Measurements from ENCODE around the gene MIER2. TPM values are rescaled to one million over a fixed set of nuclear protein-coding genes. Genes with fewer than 3 reads are reported as not detected.
"Not testable (repeated sequence)": the region's sequence is repeated elsewhere in the genome, so short reads cannot be mapped to it uniquely, and the experiment has no call there.

MIER2 gene
- total RNA-seq, 1 donor from 2014 or later, result 32.0 TPM

DNA sequence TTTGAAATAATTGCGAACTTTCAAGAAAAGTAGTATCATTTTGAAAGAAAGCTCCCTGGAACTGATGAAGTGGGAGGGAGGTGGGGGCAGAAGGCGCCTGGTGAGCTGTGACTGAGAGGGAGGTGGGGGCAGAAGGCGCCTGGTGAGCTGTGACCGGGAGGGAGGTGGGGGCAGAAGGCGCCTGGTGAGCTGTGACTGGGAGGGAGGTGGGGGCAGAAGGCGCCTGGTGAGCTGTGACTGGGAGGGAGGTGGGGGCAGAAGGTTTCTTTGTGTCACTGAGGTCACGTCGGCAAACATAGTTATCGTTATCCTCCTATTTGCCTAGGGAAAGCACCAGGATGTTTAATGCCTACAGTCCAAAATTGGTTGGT, 40.2 kb upstream of the MIER2 start:
- Mint-ChIP-seq H3K27ac (no peak overlapping the region), H3K9me3 (peaks cover 9% of the 10 kb centered on the region), H3K27me3 (peaks cover 27% of the 10 kb centered on the region), H3K36me3 (ENCODE audit: low read depth) (peaks cover 5% of the 10 kb centered on the region), H3K4me1 (peaks cover 18% of the 10 kb centered on the region), H3K4me3 (no peak overlapping the region)
- intact Hi-C loops (cut with micrococcal nuclease), result loop anchor here (5.0 kb wide), 1 partner anchor 123 kb away; the partner anchor contains the start of gene TPGS1
- no peak for DNase-seq

DNA sequence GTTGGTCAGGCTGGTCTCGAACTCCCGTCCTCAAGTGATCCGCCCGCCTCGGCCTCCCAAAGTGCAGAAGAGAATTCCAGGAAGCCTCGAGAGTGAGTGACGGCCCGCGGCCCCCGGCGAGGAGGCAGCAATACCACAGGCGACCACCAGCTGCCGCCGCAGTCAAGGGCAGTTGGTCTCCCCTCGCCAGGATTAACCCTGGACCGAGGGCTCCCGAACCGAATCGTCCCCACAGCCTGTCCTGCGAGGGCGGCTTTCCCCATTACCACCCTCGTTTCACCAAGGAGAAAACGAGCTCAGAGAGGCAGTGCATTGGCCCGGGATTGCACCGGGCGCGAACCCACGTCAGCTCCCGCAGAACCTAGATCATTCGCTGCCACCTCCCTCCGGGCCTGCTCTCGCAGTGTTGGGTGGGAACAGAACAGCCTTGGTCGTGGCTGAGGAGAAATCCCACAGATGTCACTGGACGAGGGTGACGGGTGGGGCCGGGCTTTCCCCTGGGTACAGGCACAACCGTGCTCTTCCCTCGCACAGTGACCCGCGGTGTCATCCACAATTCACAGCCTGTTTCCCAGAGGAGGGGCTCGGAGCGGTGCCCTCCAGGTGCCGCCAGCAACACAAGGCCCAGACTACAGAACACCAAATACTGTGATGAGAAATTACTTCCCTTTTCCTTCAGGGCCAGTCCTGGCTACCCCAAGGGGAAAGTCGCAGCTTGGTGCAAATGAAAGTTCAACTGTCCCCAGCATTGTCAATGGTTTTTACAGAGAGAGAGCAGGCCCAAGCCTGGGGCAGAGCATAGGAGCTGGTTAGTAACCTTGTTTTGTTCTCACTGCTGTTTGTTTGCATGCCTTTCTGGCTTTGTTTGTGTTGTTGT, 39.6 kb upstream of the MIER2 start:
- intact Hi-C loops (cut with micrococcal nuclease), result loop anchor here (5.0 kb wide), 1 partner anchor 123 kb away; the partner anchor contains the start of gene TPGS1
- peaks cover 9% of the 10 kb centered on the region for H3K9me3 Mint-ChIP-seq
- peaks cover 27% of the 10 kb centered on the region for H3K27me3 Mint-ChIP-seq
- peak overlapping the region; percentile 67 for H3K4me3 Mint-ChIP-seq
- peaks cover 5% of the 10 kb centered on the region for H3K36me3 Mint-ChIP-seq (ENCODE audit: low read depth)
- no peak overlapping the region for H3K27ac Mint-ChIP-seq
- DNase-seq, result no peak
- peaks cover 18% of the 10 kb centered on the region for H3K4me1 Mint-ChIP-seq

DNA sequence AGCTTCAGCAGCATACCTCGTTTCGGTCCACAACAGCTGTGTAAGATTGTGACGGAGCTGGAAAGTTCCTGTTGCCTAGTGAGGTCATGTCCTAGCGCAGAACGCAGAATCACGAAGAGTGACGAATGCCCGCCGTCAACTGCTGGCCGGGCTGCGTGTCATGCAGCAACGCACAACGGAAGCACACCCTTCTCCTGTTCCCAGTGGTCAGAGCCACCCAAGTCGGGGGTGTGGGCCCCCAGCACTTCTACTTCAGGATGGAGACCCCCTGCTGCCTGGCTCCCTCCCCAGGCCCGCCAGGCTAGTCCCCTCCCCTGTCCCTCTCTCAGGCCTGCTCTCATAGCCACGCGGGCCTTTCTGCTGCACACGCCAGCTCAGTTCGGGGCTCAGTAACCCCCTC, 38.4 kb upstream of the MIER2 start:
- no peak for DNase-seq
- H3K27ac Mint-ChIP-seq, result peak overlapping the region; percentile 71
- peak overlapping the region; percentile 67 for H3K4me3 Mint-ChIP-seq
- H3K36me3 Mint-ChIP-seq (ENCODE audit: low read depth), result peaks cover 5% of the 10 kb centered on the region
- peaks cover 18% of the 10 kb centered on the region for H3K4me1 Mint-ChIP-seq
- intact Hi-C loops (cut with micrococcal nuclease), result loop anchor here (5.0 kb wide), 1 partner anchor 124 kb away; the partner anchor contains the start of gene TPGS1
- peaks cover 27% of the 10 kb centered on the region for H3K27me3 Mint-ChIP-seq
- peaks cover 9% of the 10 kb centered on the region for H3K9me3 Mint-ChIP-seq

DNA sequence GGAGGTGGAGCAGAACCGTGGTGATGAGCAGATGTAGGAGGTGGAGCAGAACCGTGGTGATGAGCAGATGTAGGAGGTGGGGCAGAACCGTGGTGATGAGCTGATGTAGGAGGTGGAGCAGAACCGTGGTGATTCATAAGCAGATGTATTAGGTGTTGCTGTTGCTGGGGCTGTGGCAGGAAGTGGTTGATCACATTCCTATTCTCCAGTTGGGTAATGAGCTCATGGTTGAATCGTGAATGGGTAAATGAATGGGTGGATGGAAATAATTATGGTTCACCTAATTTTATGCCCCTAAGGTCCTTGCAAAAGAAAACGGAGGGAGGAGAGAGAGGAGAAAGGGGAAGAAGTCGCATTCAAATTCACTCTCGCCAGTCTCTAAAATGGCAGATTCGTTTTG, 38.0 kb upstream of the MIER2 start:
- H3K9me3 Mint-ChIP-seq; H3K36me3 Mint-ChIP-seq (ENCODE audit: low read depth): not testable (repeated sequence)
- intact Hi-C loops (cut with micrococcal nuclease), result loop anchor here (5.0 kb wide), 1 partner anchor 125 kb away; the partner anchor contains the start of gene TPGS1
- Mint-ChIP-seq H3K27me3 (peaks cover 24% of the 10 kb centered on the region), H3K4me3 (peak overlapping the region; percentile 49), H3K27ac (peak overlapping the region; percentile 69), H3K4me1 (peaks cover 21% of the 10 kb centered on the region)
- peak; percentile 76 for DNase-seq

DNA sequence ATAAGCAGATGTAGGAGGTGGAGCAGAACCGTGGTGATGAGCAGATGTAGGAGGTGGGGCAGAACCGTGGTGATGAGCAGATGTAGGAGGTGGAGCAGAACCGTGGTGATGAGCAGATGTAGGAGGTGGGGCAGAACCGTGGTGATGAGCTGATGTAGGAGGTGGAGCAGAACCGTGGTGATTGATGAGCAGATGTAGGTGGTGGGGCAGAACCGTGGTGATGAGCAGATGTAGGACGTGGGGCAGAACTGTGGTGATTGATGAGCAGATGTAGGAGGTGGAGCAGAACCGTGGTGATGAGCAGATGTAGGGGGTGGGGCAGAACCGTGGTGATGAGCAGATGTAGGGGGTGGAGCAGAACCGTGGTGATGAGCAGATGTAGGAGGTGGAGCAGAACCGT, 37.3 kb upstream of the MIER2 start:
- intact Hi-C loops (cut with micrococcal nuclease), result loop anchor here (5.0 kb wide), 1 partner anchor 125 kb away; the partner anchor contains the start of gene TPGS1
- H3K9me3 Mint-ChIP-seq; DNase-seq; H3K36me3 Mint-ChIP-seq (ENCODE audit: low read depth): not testable (repeated sequence)
- peak overlapping the region; percentile 88 for H3K27ac Mint-ChIP-seq
- peak overlapping the region; percentile 51 for H3K4me3 Mint-ChIP-seq
- peaks cover 21% of the 10 kb centered on the region for H3K4me1 Mint-ChIP-seq
- peaks cover 21% of the 10 kb centered on the region for H3K27me3 Mint-ChIP-seq

DNA sequence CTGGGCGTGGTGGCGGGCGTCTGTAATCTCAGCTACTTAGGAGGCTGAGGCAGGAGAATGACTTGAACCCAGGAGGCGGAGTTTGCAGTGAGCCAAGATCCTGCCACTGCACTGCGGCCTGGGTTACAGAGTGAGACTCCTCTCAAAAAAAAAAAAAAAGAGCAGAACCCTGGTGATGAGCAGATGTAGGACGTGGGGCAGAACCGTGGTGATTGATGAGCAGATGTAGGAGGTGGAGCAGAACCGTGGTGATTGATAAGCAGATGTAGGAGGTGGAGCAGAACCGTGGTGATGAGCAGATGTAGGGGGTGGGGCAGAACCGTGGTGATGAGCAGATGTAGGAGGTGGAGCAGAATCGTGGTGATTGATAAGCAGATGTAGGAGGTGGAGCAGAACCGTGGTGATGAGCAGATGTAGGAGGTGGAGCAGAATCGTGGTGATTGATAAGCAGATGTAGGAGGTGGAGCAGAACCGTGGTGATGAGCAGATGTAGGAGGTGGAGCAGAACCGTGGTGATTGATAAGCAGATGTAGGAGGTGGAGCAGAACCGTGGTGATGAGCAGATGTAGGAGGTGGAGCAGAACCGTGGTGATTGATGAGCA, 36.1 kb upstream of the MIER2 start:
- not testable (repeated sequence) for H3K9me3 Mint-ChIP-seq
- intact Hi-C loops (cut with micrococcal nuclease), result loop anchor here (5.0 kb wide), 1 partner anchor 127 kb away; the partner anchor contains the start of gene TPGS1

DNA sequence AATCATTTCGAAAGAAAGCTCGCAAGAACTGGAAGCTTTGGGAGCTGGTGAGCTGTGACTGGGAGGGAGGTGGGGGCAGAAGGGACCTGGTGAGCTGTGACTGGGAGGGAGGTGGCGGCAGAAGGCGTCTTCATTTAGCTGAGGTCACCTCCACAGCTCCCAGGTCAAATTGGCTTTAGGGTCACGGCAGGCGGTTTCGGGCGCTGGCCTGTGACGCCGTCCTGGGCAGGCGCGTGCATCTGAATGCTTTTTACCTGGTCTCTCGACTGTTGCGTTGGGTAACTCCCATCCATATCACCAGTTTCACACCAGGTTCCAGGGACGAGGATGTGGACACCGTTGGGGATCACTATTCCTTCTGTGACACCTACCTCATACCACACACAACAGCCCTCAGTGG, 35.2 kb upstream of the MIER2 start:
- no peak for DNase-seq
- peaks cover 5% of the 10 kb centered on the region for H3K36me3 Mint-ChIP-seq (ENCODE audit: low read depth)
- H3K4me1 Mint-ChIP-seq, result peaks cover 21% of the 10 kb centered on the region
- H3K27me3 Mint-ChIP-seq, result peaks cover 11% of the 10 kb centered on the region
- intact Hi-C loops (cut with micrococcal nuclease), result loop anchor here (5.0 kb wide), 1 partner anchor 128 kb away; the partner anchor contains the start of gene TPGS1
- H3K27ac Mint-ChIP-seq, result no peak overlapping the region
- H3K9me3 Mint-ChIP-seq, result peaks cover 9% of the 10 kb centered on the region
- H3K4me3 Mint-ChIP-seq, result no peak overlapping the region

More for the DNA sequence above, 36.1 kb upstream of the MIER2 start:
- H3K36me3 Mint-ChIP-seq (ENCODE audit: low read depth); DNase-seq; H3K4me3 Mint-ChIP-seq: not testable (repeated sequence)
- H3K27me3 Mint-ChIP-seq, result peaks cover 12% of the 10 kb centered on the region
- H3K27ac Mint-ChIP-seq, result peak overlapping the region; percentile 32
- H3K4me1 Mint-ChIP-seq, result peaks cover 21% of the 10 kb centered on the region

DNA sequence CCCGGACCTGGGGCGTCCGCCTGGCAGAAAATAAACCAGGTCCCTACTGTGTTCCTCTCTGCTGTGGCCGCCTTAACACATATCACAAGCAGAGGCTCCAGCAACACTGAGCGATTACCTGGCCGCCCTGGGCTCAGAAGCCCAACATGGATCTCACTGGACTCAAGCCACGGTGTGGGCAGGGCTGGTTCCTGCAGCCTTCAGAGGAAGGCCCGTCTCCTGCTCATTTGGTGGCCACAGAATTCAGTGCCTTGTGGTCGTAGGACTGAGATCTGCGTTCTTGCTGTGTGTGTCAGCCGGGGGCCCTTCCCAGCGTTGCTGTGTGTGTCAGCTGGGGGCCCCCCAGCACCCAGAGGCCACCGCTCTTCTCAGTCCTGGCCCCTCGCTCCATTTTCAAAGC, 34.1 kb upstream of the MIER2 start:
- H3K27me3 Mint-ChIP-seq, result peaks cover 6% of the 10 kb centered on the region
- peaks cover 16% of the 10 kb centered on the region for H3K4me1 Mint-ChIP-seq
- no peak for DNase-seq
- peaks cover 8% of the 10 kb centered on the region for H3K9me3 Mint-ChIP-seq
- H3K4me3 Mint-ChIP-seq, result no peak overlapping the region
- peaks cover 5% of the 10 kb centered on the region for H3K36me3 Mint-ChIP-seq (ENCODE audit: low read depth)
- H3K27ac Mint-ChIP-seq, result no peak overlapping the region
- intact Hi-C loops (cut with micrococcal nuclease), result no loop called here

DNA sequence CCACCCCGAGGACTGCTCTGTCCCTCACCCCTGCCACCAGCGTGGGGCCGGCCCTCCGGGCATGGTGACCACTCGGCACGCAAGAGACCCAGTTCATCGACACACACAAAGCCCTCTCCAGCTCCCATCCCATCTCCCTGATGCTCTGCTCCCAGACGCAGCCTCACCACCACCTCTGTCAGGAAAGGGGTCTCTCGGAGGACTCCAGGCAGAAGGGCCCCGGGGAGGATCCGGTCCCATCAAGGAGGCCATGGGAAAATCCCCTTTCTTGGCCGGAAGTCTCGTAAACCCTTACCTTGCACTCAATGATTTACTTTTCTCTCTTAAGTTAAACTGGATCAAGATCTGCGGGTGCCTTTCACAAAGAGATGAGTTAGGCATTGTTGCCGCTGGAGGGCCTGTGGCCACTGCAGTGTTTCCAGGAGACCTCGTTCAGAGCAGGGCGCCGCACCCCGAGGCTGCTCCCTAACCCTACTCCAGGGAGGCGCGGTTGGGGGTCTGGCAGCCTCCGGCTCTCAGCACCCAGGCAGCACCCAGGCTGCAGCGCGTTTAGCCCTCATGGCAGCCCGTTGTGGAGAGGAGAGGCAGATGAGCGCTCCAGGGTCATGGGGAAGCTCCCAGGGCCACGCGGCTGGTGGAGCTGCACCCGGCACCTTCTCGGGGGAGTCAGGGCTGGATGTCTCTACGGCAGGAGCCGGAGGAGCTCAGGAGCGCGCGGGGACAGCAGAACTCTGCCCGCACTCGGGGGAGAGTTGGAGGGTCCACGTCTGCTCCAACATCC, 33.4 kb upstream of the MIER2 start:
- no peak for DNase-seq
- H3K36me3 Mint-ChIP-seq (ENCODE audit: low read depth), result peaks cover 2% of the 10 kb centered on the region
- intact Hi-C loops (cut with micrococcal nuclease), result no loop called here

DNA sequence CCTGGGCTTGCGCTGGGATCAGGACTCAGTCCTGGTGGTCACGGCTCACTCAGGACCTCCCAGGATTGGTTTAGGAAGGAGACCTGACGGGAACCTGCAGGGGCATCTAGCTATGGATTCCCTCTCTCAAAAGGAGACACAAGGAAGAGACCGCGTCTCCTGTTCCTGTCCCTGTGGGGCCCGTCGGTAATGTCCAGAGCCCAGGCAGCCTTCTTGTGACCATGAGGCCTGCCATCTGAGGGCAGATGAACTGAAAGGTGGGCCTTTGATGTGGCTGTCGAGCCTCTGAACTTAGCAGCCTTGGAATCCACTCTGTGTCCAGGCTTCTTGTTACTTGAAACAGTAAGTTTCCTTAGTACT, 31.5 kb upstream of the MIER2 start:
- Mint-ChIP-seq H3K27ac (no peak overlapping the region), H3K9me3 (no peaks in the 10 kb centered on the region), H3K4me3 (no peak overlapping the region), H3K36me3 (ENCODE audit: low read depth) (no peaks in the 10 kb centered on the region), H3K27me3 (peaks cover 3% of the 10 kb centered on the region), H3K4me1 (peaks cover 5% of the 10 kb centered on the region)
- intact Hi-C loops (cut with micrococcal nuclease), result no loop called here
- DNase-seq, result no peak

More for the DNA sequence above, 33.4 kb upstream of the MIER2 start:
- peaks cover 3% of the 10 kb centered on the region for H3K9me3 Mint-ChIP-seq
- no peak overlapping the region for H3K4me3 Mint-ChIP-seq
- peaks cover 2% of the 10 kb centered on the region for H3K27me3 Mint-ChIP-seq
- peaks cover 11% of the 10 kb centered on the region for H3K4me1 Mint-ChIP-seq
- H3K27ac Mint-ChIP-seq, result peak overlapping the region; percentile 76

DNA sequence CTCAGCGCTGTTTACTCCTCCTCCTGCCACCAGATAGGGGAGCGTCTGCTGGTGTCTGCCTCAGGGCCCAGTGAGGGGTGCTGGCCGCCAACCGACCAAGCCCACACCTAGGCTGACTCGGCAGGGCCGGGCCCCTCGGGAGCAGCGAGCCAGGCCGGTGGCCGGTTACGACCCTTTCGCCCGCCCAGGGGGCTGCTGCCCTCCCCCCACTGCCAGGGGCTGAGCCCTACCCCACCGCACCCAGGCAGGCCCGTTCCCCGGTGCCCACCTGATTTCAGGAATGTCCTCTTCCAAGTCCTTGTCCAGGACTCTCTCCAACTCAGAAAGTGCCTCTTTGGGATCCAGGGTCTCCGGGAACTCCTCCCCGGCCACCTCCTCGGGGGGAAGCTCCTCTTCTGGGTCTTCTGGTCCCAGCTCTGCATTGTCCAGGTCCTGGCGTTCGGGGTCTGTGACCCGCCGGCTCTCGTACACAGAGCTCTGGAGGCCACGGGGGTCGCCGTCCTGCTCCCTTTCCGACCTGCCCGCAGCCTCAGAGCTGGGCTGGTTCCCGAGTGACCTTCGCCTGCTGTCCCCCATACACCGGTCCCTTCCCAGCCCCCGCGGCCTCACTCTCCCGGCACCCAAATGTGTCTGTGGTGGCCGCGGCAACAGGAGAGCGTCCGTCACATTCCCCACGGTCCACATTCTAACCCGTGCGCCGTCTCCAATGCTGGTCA, 31.0 kb upstream of the MIER2 start:
- H3K4me3 Mint-ChIP-seq, result no peak overlapping the region
- peaks cover 3% of the 10 kb centered on the region for H3K27me3 Mint-ChIP-seq
- no peak for DNase-seq
- H3K27ac Mint-ChIP-seq, result no peak overlapping the region
- no peaks in the 10 kb centered on the region for H3K36me3 Mint-ChIP-seq (ENCODE audit: low read depth)
- H3K4me1 Mint-ChIP-seq, result peaks cover 4% of the 10 kb centered on the region
- intact Hi-C loops (cut with micrococcal nuclease), result no loop called here
- H3K9me3 Mint-ChIP-seq, result no peaks in the 10 kb centered on the region

DNA sequence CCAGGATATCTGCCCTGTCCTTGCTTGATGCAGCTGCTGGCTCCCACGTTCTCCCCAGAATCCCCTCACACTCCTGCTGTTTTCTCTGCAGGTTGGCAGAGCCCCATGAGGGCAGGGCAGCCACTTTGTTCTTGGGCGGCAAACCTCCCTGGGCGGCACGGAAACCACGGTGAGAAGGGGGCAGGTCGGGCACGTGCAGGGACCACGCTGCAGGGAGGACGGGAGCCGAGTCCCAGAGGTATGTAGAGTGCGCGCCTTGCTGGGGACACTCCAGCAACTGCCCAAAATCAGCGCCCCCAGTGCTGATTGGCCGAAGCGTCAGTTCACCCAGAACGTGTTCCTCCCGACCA, 30.3 kb upstream of the MIER2 start:
- Mint-ChIP-seq H3K9me3 (no peaks in the 10 kb centered on the region), H3K27ac (no peak overlapping the region), H3K4me3 (no peak overlapping the region), H3K27me3 (peaks cover 3% of the 10 kb centered on the region), H3K4me1 (peaks cover 3% of the 10 kb centered on the region), H3K36me3 (ENCODE audit: low read depth) (no peaks in the 10 kb centered on the region)
- intact Hi-C loops (cut with micrococcal nuclease), result no loop called here
- no peak for DNase-seq

DNA sequence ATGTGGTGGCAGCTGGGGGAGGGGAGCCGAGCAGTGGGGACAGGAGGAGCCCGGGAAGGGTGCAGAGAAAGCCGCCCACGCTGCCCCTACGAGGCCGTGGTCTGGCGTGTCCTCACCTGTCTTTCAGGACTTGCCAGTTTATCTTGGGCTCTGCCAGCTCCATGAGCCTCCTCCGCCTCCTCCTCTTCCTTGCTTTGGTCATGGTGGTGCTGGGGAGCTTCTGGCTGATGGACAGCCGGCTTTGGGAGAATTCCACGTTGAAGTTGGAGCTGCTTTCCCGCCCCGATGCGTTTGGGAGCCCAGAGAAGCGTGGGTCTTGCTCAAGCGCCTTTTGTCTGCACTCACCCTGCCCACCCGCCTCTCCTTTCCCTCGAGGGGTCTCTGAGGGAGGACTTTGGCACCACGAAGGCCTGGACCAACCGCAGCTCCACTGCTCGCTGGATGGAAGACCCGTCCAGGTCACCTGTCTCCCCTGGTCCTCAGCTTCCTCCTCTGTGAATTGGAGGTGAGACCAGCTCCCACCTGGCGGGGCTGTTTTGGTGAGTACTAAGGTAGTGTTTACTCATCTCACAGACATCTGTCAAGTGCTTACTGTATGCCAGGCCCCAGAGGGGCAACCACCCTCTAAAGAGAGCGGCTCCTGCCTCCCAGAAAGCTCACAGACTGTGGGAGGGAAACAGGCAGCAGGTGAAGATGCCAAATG, 29.7 kb upstream of the MIER2 start:
- peaks cover 3% of the 10 kb centered on the region for H3K4me1 Mint-ChIP-seq

More for the DNA sequence above, 29.7 kb upstream of the MIER2 start:
- intact Hi-C loops (cut with micrococcal nuclease), result no loop called here
- no peak overlapping the region for H3K4me3 Mint-ChIP-seq
- no peak for DNase-seq
- H3K27me3 Mint-ChIP-seq, result peaks cover 3% of the 10 kb centered on the region
- no peaks in the 10 kb centered on the region for H3K36me3 Mint-ChIP-seq (ENCODE audit: low read depth)
- H3K9me3 Mint-ChIP-seq, result no peaks in the 10 kb centered on the region
- no peak overlapping the region for H3K27ac Mint-ChIP-seq

Data from activated CD4-positive, alpha-beta T cell treated with anti-CD3 and anti-CD28 coated beads, Interleukin-2, amount 10 ng/mL, durations not matched to agents 24 days and 14 days (primary cell).